SH-SY5Y (cell line): ENCODE data around the gene P2RY8.

Source experiments
- GATA2 ChIP-seq: IDR thresholded peaks from 2 replicates; pipeline ENCODE4 v1.6.1; 2011; ENCODE audit warnings: mild to moderate bottlenecking, low read depth, low read length
- GATA3 ChIP-seq: IDR thresholded peaks from 2 replicates; pipeline ENCODE4 v1.6.1; 2011; ENCODE audit warnings: low read depth, mild to moderate bottlenecking, low read length, moderate library complexity

GRCh38 chrX:1427756-1428155, 109.2 kb downstream of the P2RY8 start:
- TF ChIP-seq GATA2 (no peak), GATA3 (no peak)
